Astrocyte (in vitro differentiated cells and primary cell): ENCODE measurements around the gene MX2. TPM values are rescaled to one million over a fixed set of nuclear protein-coding genes. Genes with fewer than 3 reads are reported as not detected.
A peak's percentile ranks its signal among the peaks of the same experiment; 100 is the strongest.

Experiments used
- DNase-seq: peaks from one replicate; pipeline ENCODE4 v3.0.0-alpha.2; 2010; ENCODE audit warnings: low read depth
- FAIRE-seq: peaks from 2 replicates; lab custom pipeline; 2011; peaks lifted over from hg19 to GRCh38; lab: Jason Lieb, UNC
- H2AFZ ChIP-seq: 2 replicates; pipeline ENCODE4 v1.6.0; 2012; ENCODE audit warnings: low read depth, low read length, inconsistent platforms
- H3K27ac ChIP-seq: 2 replicates; pipeline ENCODE4 v1.5.1; 2011; ENCODE audit warnings: low read depth, low read length, inconsistent platforms
- H3K27me3 ChIP-seq: 2 replicates; pipeline ENCODE4 v1.6.0; 2011; ENCODE audit warnings: low read length, inconsistent platforms; ENCODE audit not compliant: insufficient read depth
- H3K36me3 ChIP-seq: 2 replicates; pipeline ENCODE4 v1.5.1; 2011; ENCODE audit warnings: low read length, inconsistent platforms; ENCODE audit not compliant: insufficient read depth
- H3K4me1 ChIP-seq: 2 replicates; pipeline ENCODE4 v1.5.1; 2011; ENCODE audit warnings: low read length, inconsistent platforms; ENCODE audit not compliant: insufficient read depth
- H3K4me2 ChIP-seq: 2 replicates; pipeline ENCODE4 v1.6.0; 2012; ENCODE audit warnings: low read length, inconsistent platforms
- H3K4me3 ChIP-seq: 2 replicates; pipeline ENCODE4 v1.5.1; 2011; ENCODE audit warnings: low read depth, mild to moderate bottlenecking, low read length, inconsistent platforms; ENCODE audit not compliant: insufficient read depth
- H3K79me2 ChIP-seq: 2 replicates; pipeline ENCODE4 v1.6.0; 2012; ENCODE audit warnings: mild to moderate bottlenecking, low read length, inconsistent platforms; ENCODE audit not compliant: insufficient read depth
- H3K9ac ChIP-seq: 2 replicates; pipeline ENCODE4 v1.6.0; 2012; ENCODE audit warnings: mild to moderate bottlenecking, low read length, inconsistent platforms
- H3K9me3 ChIP-seq: 2 replicates; pipeline ENCODE4 v1.5.1; 2012; ENCODE audit warnings: low read depth, mild to moderate bottlenecking, low read length, inconsistent platforms; ENCODE audit not compliant: insufficient read depth
- H4K20me1 ChIP-seq: 2 replicates; pipeline ENCODE4 v1.6.0; 2012; ENCODE audit warnings: low read length, inconsistent platforms; ENCODE audit not compliant: insufficient read depth
- H3K27ac Mint-ChIP-seq: one replicate; pipeline ENCODE4 v1.8.0; 2021; ENCODE audit warnings: mild to moderate bottlenecking, mixed read lengths; ENCODE audit not compliant: unreplicated experiment
- H3K27me3 Mint-ChIP-seq: one replicate; pipeline ENCODE4 v1.8.0; 2021; ENCODE audit warnings: low read depth, mixed read lengths; ENCODE audit not compliant: unreplicated experiment
- H3K36me3 Mint-ChIP-seq: one replicate; pipeline ENCODE4 v1.8.0; 2021; ENCODE audit warnings: low read depth, mixed read lengths; ENCODE audit not compliant: unreplicated experiment
- H3K4me1 Mint-ChIP-seq: one replicate; pipeline ENCODE4 v1.8.0; 2021; ENCODE audit warnings: low read depth, mixed read lengths; ENCODE audit not compliant: unreplicated experiment
- H3K4me3 Mint-ChIP-seq: one replicate; pipeline ENCODE4 v1.8.0; 2021; ENCODE audit warnings: mild to moderate bottlenecking, moderate library complexity, mixed read lengths; ENCODE audit not compliant: unreplicated experiment
- H3K9me3 Mint-ChIP-seq: one replicate; pipeline ENCODE4 v1.8.0; 2021; ENCODE audit warnings: mild to moderate bottlenecking, mixed read lengths; ENCODE audit not compliant: unreplicated experiment
- EZH2 ChIP-seq: IDR thresholded peaks from 2 replicates; pipeline ENCODE4 v1.6.1; 2012; ENCODE audit warnings: mild to moderate bottlenecking, low read length, inconsistent platforms; ENCODE audit not compliant: insufficient read depth
- total RNA-seq: library from RNA; stranded (reverse); gene quantifications from 2 replicates; pipeline ENCODE4 v1.2.1, GENCODE V29; 2021
- TF ChIP-seq, protein P1 (sequence below): IDR thresholded peaks from 2 replicates; pipeline ENCODE4 v1.5.1; 2011; ENCODE audit warnings: low read depth, mild to moderate bottlenecking, inconsistent platforms, low read length, moderate library complexity; ENCODE audit not compliant: insufficient read depth

Gene MX2
- total RNA-seq, 1 donor from 2014 or later, result 8.6 TPM

DNA sequence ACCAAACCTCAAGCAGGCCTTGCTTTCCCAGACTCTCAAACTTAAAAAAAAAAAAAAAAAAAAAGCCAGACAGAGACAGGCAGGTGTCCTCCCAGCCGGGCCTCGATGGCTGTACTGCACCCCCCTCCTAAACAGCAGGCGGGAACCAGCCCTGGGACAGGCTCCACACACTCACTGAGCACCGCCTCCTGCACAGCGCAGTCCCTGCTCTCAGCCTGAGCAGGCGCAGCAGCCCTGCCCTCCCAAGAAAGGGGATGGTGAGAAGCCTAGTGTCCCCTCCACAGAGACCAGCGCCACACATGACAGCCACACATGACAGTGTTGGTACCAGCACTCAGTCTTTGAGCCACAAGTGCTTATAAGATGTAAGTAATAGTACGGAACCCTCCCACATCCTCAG, 11.9 kb downstream of the MX2 start:
- peaks cover 2% of the 10 kb centered on the region for H3K9me3 Mint-ChIP-seq
- DNase-seq, result no peak
- peaks cover 8% of the 10 kb centered on the region for H3K4me1 Mint-ChIP-seq
- Histone ChIP-seq H2AFZ (no peak overlapping the region), H3K27me3 (peaks cover 6% of the 10 kb centered on the region), H3K4me2 (no peak overlapping the region), H3K4me1 (no peaks in the 10 kb centered on the region), H3K79me2 (no peaks in the 10 kb centered on the region), H3K36me3 (no peaks in the 10 kb centered on the region), H3K9ac (no peak overlapping the region), H3K9me3 (peaks cover 4% of the 10 kb centered on the region), H3K27ac (no peak overlapping the region), H4K20me1 (no peaks in the 10 kb centered on the region), H3K4me3 (no peak overlapping the region)
- H3K27me3 Mint-ChIP-seq, result peaks cover 30% of the 10 kb centered on the region
- no peak for FAIRE-seq
- TF ChIP-seq, protein P1, sequence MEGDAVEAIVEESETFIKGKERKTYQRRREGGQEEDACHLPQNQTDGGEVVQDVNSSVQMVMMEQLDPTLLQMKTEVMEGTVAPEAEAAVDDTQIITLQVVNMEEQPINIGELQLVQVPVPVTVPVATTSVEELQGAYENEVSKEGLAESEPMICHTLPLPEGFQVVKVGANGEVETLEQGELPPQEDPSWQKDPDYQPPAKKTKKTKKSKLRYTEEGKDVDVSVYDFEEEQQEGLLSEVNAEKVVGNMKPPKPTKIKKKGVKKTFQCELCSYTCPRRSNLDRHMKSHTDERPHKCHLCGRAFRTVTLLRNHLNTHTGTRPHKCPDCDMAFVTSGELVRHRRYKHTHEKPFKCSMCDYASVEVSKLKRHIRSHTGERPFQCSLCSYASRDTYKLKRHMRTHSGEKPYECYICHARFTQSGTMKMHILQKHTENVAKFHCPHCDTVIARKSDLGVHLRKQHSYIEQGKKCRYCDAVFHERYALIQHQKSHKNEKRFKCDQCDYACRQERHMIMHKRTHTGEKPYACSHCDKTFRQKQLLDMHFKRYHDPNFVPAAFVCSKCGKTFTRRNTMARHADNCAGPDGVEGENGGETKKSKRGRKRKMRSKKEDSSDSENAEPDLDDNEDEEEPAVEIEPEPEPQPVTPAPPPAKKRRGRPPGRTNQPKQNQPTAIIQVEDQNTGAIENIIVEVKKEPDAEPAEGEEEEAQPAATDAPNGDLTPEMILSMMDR, result no peak
- no peak for TF ChIP-seq EZH2
- peaks cover 9% of the 10 kb centered on the region for H3K36me3 Mint-ChIP-seq
- peak overlapping the region; percentile 62 for H3K27ac Mint-ChIP-seq
- no peak overlapping the region for H3K4me3 Mint-ChIP-seq

DNA sequence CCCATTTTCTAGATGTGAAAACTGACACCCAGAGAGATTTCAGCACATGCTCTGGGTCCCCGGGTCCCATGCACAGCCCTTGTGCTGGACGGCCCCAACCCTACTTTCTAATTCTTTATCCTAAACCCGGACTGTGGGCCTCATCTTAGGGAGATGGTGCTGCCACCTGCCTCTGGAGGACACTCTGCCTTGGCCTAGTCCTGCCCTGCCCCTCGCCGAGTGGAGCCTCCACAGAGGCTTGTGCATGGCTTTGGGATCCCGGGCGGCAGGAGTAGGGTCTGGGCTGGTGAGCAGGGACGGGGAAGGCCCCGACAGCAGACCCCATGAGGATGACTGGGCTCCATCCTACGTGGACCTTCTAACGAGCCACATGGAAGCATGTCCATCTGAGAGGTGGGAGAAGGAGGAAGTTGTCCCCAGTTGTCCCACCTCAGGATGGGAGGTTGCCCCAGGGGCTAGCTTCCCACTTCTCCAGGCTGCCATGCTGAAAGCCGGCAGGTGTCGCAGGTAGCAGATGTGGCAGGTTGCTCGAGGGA, 12.4 kb downstream of the MX2 start:
- H3K36me3 ChIP-seq, result no peaks in the 10 kb centered on the region
- FAIRE-seq (no peak), DNase-seq (no peak)
- no peak overlapping the region for H3K27ac ChIP-seq
- no peak overlapping the region for H3K27ac Mint-ChIP-seq
- H2AFZ ChIP-seq, result no peak overlapping the region
- H3K9ac ChIP-seq, result no peak overlapping the region
- peaks cover 4% of the 10 kb centered on the region for H3K9me3 ChIP-seq
- H3K4me1 ChIP-seq, result no peaks in the 10 kb centered on the region
- H3K4me2 ChIP-seq, result no peak overlapping the region
- TF ChIP-seq, protein P1, result no peak
- TF ChIP-seq EZH2, result no peak
- no peak overlapping the region for H3K4me3 Mint-ChIP-seq
- H3K79me2 ChIP-seq, result no peaks in the 10 kb centered on the region
- peaks cover 10% of the 10 kb centered on the region for H3K36me3 Mint-ChIP-seq
- no peak overlapping the region for H3K4me3 ChIP-seq
- H3K27me3 ChIP-seq, result peaks cover 6% of the 10 kb centered on the region
- peaks cover 7% of the 10 kb centered on the region for H3K4me1 Mint-ChIP-seq
- H4K20me1 ChIP-seq, result no peaks in the 10 kb centered on the region
- peaks cover 28% of the 10 kb centered on the region for H3K27me3 Mint-ChIP-seq
- peaks cover 2% of the 10 kb centered on the region for H3K9me3 Mint-ChIP-seq

DNA sequence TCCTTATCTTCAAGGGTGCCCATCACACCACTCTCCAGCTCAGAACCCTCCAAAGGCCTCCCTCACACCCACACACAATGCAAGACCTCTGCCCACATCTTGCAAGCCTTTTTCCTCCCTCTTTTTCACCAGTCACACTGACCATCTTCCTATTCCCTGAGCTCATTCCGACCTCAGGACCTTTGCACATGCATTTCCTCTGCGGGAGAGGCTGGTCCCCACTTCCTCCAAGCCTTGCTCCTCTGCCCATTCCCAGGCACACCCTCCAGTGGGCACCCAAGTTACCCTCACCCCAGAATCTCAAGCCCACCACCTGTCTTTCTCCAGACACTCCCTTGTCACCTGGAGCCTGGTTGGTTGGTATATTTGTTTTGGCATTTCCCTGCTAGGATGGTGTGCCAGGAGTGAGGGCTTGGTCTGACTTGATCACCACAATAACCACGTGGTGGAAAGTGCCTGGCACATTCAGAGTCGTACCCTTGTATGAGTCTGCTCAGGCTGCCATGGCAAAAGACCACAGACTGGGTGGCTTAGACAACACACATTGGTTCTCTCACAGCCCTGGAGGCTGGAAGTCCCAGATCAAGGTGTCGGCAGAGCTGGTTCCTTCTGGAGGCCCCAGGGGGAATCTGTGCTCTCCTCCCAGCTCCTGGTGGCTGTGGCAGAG, 13.2 kb downstream of the MX2 start:
- Mint-ChIP-seq H3K36me3 (peaks cover 12% of the 10 kb centered on the region), H3K4me1 (peaks cover 6% of the 10 kb centered on the region), H3K9me3 (peaks cover 2% of the 10 kb centered on the region), H3K4me3 (no peak overlapping the region), H3K27ac (no peak overlapping the region), H3K27me3 (peaks cover 25% of the 10 kb centered on the region)
- Histone ChIP-seq H2AFZ (no peak overlapping the region), H3K9ac (no peak overlapping the region), H3K27ac (no peak overlapping the region), H3K4me2 (no peak overlapping the region), H3K79me2 (no peaks in the 10 kb centered on the region), H4K20me1 (no peaks in the 10 kb centered on the region), H3K36me3 (no peaks in the 10 kb centered on the region), H3K4me3 (no peak overlapping the region), H3K9me3 (peaks cover 4% of the 10 kb centered on the region), H3K27me3 (peaks cover 5% of the 10 kb centered on the region), H3K4me1 (no peaks in the 10 kb centered on the region)
- no peak for TF ChIP-seq EZH2
- TF ChIP-seq, protein P1, result no peak
- DNase-seq (no peak), FAIRE-seq (no peak)
